HG03280 (cell line): ENCODE data around the gene FBXL16.

ENCODE experiments used
- ATAC-seq: cut with Tn5 transposase; IDR thresholded peaks from one replicate; pipeline ENCODE4 v1.9.1; 2021; ENCODE audit warnings: mild to moderate bottlenecking, moderate library complexity; ENCODE audit not compliant: unreplicated experiment

Gene FBXL16

DNA sequence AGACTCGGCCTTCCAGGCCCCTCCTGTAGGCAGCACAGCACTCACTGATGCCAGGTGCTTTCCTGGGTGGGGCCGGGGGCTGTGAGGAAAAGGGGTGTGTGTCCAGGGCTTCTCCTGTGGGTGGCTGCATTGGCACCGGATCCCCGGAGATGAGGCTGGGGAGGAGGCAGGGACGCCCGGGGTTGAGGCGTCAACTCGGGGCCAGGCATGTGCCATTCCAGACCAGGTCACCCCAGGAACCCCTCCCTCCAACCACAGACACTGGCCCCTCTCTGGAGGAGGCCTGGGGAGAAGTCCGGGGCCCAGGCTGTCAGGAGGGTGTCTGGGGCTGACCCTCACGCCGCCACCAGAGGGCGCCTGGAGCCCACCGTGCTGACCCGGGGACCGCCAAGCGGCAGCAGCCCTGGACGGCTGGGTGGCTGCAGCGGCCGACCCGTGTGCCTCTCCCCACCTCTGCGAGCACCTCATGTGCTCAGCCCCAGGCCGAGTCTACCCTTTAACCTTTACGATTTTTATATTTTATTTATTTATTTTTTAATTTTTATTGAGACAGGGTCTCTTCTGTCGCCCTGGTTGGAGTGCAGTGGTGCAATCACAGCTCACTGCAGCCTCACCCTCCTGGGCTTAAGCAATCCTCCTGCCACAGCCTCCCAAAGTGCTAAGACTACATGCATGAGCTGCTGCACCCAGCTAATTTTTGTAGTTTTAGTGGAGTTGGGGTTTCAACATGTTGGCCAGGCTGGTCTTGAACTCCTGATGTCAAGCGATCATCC, 6.1 kb upstream of the FBXL16 start:
- ATAC-seq, result no peak

DNA sequence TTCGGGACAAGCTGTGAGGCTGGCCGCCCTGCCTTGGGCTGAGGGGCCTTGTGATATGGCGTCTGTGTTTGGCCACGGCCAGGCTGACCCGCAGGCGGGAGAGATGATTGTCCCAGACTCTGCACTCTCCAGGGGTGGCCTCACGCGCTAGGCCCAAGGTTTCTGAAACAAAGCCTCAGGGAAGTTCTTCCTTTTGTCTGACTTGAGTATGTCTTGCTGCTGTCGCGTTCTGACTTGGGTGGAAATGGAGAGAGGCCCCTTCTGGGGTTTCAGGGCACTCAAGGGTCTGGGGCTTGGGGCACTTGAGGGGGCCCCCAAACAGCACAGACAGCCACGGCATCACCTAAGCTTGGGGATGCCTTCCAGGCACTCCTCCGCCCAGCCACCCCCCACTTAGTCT, 5.5 kb upstream of the FBXL16 start:
- no peak for ATAC-seq

DNA sequence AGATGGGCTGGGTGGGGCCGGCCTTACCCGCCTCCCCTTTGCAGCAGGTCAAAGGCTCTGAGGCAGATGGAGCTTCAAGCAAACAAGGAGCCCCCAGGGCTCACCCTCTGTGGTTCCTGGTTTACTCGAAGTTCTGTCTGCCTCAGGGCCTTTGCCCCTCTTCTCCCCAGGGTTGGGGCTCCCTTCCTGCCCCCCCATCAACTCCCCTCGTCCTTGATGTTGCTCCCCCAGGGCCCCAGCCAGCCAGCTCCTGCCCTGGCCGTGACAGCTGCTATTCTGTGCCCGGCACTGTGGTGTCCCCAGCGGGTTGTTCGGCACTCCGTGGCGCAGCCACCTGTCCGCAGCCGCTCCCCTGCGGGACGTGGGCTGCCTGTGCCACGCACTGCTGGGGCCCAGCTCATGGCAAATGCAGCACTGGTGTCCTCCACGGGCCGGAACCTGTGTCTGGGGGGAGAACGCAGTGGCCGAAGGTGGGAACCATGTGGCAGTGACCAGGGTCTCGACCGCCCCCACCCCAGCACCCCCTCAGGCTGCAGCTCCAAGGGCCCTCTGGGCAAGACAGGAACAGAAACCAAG, 5.0 kb upstream of the FBXL16 start:
- ATAC-seq, result no peak

DNA sequence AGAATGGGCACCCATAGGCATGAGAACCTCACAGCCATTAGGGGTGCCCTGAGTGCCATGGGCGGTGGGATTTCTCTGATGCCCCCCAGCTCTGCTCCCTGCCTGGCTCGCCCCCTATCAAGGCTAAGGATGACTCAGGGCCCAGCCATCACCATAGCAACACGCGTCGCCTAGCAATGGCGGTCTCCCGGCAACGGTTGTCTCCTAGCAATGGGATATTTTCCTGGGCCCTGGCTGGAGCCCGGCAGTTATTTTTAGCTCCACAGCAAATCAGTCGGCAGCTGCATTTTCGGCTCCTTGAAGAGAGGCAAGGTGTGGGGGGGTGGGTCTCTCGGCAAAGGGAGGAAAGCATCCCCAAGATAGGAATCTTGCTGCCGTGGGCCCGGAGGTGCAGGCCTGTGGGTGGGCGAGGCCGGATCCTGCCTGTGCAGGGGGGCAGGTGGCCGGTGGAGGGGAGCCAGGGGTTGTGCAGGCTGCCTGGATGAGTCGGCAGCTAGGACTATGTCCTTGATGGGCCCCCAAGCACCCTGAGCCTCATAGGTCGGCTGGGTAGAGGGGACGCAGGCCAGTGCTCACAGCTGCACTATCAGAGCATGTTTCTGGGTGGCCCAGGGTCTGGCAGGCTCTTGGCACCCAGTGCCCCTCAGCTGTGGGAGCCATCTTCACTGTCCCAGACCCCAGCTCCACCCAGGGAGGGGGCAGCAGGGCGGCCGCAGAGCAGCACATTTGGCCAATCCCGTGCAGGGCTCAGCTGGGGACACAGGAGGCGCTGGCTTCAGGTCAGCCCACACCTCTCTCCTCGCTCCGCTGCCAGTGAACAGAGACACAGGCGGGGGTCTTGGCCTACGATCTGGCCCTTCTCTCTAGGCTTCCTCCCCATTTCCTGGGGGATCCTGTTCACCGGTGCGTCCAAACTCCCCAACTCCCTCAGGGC, 4.2 kb upstream of the FBXL16 start:
- ATAC-seq, result no peak

GRCh38 chr16:708959-709358, 3.4 kb upstream of the FBXL16 start:
- no peak for ATAC-seq

DNA sequence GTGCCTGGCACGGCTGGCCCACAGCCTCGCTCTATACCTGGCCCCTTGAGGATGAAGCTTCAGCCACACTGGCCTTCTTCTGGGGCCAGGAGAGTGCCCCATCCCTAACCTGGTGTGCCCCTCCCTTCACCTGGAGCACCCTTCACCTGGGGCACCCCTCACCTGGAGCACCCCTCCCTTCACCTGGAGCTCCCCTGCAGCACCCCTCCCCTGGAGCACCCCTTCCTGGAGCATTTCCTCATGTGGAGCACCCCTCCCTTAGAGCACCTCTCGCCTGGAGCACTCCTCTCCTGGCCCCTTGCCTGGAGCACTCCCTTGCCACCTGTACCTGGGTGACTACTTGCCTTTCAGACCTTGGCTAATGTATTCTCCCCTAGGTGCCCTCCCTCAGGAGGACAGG, 2.4 kb upstream of the FBXL16 start:
- ATAC-seq, result no peak

DNA sequence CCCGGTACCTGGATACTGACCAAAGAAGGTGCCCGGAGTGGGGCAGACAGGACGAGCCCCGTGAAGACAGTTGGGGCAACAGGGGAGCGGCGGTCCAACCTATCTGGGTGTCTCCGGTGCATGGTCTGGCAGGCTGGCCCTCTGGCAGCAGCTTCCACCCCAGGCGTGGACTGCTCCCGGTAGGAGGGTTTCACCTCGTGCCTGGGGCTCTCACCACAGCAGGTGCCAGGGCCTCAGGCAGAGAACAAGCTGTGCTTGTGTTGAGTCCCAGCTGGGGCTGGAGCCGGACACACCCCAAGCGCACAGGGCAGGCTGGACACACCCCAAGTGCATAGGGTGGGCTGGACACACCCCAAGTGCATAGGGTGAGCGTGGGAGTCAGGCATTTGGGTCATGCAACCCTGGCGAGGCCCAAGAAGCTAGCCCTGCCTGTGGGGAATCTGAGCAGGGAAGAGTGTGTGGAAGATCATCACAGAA, 1.5 kb upstream of the FBXL16 start:
- ATAC-seq, result no peak

DNA sequence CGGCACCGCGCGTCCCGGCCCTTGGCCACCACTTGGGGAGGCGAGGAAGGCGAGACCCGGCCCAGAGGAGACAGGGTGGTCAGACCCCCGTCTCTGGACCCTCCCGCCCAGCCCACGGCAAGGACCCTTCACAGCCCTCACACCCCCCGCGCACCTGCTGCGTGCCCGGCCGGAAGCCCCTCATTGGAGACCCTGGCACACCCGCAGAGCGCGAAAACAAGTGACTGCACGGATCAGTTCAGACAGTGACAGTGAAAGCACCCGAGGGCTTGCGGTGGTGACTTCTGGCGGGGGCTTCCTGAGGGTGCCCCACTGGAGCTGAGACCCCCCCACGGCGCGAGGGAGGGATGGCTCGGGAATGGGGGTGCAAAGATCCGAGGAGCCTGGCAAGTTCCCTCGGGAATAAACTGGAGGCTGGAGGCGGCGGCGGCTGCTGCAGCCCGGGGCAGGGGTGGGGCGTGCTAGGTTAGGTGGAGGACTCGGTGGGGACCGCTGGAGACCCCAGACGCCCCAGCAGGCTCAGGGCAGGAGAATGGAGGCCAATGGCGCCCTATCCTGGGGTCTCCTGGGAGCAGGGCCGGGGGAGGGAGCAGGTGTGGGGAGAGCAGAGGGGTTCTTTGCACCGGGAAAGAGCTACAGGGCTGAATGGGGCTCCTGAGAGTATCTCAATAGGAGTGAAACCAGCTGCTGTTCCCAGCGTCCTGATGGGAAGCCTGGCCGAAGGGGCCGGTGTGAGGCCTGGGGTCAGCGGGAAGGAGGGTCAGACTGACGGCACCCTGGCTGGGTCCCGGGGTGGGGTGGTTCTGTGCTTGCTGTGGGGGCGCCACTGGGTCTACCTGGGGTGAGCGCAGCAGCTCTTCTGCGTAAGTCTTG, 824 bp upstream of the FBXL16 start:
- no peak for ATAC-seq

GRCh38 chr16:704552-705380, 835 bp downstream of the FBXL16 start:
- ATAC-seq, result no peak

GRCh38 chr16:704047-704446, 1.6 kb downstream of the FBXL16 start:
- ATAC-seq, result no peak

DNA sequence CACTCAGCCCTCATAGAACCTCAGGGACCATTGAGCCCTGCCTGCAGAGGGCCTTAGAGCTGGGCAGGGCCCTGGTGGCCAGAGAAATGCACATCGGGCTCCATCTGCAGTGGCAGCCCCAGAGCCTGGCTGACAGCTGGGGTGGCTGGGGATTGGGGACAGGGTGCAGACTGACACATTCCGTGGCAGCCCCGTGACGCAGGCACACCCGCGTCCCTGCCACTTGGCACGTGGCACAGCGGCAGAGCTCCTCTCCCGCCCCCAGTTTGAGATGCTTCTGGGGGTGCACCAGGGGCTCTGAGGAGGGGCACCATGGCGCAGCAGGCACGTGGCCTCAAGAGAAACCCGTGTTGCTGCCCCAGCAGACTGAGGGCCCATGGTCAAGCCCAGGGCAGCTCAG, 2.2 kb downstream of the FBXL16 start:
- no peak for ATAC-seq

GRCh38 chr16:702341-702740, 3.3 kb downstream of the FBXL16 start:
- ATAC-seq, result no peak

DNA sequence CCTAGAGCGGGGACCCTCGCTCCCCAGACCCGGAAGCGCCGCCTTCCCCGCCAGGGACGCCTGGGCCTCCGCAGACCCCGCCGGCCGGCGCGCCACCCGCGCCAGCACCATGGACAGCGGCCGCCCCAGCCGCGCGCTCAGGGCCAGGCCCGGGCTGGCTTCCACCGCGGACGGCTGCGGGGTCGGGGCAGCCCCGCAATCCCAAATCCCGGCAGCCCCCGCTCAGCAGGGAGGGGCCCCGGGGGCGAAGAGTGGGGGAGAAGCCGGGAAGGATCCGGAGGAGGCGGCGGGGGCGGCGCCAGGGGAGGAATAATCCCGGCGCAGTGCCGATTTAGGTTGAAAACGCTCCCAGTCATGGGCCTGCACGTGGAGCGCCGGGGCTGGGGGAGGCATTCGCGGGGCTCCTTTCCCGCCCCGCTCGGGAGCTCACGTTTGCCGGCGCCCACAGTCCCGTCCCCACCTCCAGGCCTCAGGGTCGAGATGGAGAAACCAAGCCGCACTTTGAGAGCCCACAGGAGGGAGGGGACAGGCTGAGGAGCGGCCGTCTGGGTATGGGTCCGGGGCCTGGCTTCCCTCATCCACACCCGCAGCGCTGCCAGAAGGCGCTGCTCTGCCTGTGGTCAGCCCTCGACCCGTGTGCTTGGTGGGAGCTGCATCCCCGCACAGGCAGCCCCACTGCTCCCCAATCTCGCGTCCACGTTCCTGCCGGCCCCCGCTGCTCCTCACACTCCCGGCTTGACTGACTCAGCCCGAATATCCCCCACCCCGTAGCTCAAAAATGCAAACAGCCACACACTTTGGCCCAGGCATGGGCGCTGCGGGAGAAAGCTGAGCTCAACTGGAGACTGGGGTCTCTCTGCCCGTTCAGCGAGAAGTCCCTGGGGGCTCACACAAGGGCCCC, 4.7 kb downstream of the FBXL16 start:
- ATAC-seq, result no peak

DNA sequence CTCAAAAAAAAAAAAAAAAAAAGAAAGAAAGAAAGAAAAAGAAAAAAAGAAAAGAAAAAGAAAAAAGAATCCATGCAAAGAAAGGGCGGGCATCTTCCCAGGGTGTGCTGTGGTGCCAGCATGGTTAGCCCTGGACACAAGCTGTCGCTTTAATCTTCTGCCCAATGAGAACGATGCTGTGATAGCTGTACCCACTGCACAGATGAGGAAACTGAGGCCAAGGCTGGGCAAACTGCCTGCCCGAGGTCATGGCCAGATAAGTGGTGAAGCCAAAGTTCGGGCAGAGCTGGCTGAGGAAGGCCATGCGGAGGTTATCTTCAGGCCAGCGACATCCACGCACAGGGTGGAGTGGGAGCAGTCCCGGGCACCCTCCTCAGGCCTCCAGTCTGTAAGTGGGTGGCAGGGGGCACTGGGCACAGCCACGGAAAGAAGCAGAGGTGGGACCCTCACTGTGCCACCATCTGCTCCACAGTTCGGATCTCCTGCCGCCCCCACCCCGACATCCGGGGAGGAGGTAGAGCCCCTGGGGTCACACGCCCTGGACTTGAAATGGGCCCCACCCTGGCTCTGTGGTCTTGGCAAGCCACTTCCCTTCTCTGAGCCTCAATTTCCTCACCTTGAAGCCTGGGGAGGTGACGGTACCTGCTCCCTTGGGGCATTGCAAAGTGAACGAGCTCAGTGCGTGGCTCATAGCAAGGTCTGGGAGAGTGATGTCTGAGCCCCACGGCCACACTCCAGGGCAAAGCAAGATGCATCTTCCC, 6.5 kb downstream of the FBXL16 start:
- ATAC-seq, result no peak

- ATAC-seq, result no peak
These were observed 10.1 kb downstream of the FBXL16 start for GRCh38 chr16:695355-696089.

GRCh38 chr16:694863-695354, 10.7 kb downstream of the FBXL16 start:
- no peak for ATAC-seq

DNA sequence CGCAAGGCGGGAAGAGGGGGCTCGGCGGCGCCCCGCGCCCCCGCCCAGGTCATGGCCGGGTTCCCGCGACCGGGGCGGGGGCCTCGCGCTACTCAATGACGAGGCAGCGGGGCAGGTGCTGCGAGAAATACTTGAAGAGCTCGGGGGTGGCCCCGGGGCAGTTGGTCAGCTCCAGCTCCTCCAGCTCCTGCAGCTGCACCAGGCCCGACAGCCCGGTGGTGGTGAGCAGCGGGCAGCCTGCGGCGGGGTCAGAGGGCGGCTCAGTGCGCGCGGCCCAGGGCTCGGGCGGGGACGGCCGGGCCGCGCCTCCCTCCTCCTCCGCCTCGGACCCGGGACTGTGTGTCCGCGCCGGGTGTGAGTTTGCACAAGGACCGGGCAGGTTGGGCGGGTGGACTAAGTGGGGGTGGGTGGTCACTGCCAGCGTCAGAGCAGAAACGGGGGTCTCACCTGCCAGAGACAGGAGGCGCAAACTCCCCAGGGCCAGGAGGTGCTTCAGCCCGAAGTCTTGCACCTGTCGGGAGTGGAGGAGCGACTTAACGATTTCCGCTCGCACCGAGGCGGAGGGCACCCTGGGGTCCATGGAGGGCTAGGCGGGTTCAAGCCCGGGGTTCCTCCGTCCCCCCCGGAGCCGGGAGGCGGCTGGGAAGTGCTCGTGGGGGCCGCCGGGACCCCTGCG, 11.3 kb downstream of the FBXL16 start:
- ATAC-seq, result no peak
